Stimulated activated CD4-positive, alpha-beta T cell treated with anti-CD3 and anti-CD28 coated beads, Interleukin-12 subunit alpha, Interleukin-12 subunit beta, amount 100 ng/mL, for 24 hours (primary cell): Measurements from ENCODE around the gene TNNC2.
"Not testable (repeated sequence)": the region's sequence is repeated elsewhere in the genome, so short reads cannot be mapped to it uniquely, and the experiment has no call there.

Source experiments
- DNase-seq, 2 experiments: peaks; one replicate each; pipeline ENCODE4 v3.0.0-alpha.2; 2020; ENCODE audit warnings: low read depth in 2 of 2

TNNC2 gene

GRCh38 chr20:45848969-45849582 lies 22.0 kb upstream of the TNNC2 start:
- DNase-seq, result no peak

GRCh38 chr20:45848421-45848820 lies 21.3 kb upstream of the TNNC2 start:
- DNase-seq, result no peak

- DNase-seq, result no peak
These were observed 18.3 kb upstream of the TNNC2 start for GRCh38 chr20:45845452-45845851.

- no peak for DNase-seq
These were observed 16.4 kb upstream of the TNNC2 start for GRCh38 chr20:45843506-45843905.

GRCh38 chr20:45842169-45842812 lies 15.2 kb upstream of the TNNC2 start:
- DNase-seq, result no peak

GRCh38 chr20:45841407-45842129 lies 14.5 kb upstream of the TNNC2 start:
- DNase-seq, result no peak

GRCh38 chr20:45840700-45841198 lies 13.6 kb upstream of the TNNC2 start:
- DNase-seq, result no peak

- no peak for DNase-seq
These were observed 9.7 kb upstream of the TNNC2 start for GRCh38 chr20:45836841-45837240.

- no peak for DNase-seq
These were observed 8.7 kb upstream of the TNNC2 start for GRCh38 chr20:45835825-45836224.

GRCh38 chr20:45835329-45835765 lies 8.2 kb upstream of the TNNC2 start:
- DNase-seq, result no peak

GRCh38 chr20:45834797-45835161 lies 7.7 kb upstream of the TNNC2 start:
- no peak for DNase-seq

GRCh38 chr20:45833883-45834796 lies 7.0 kb upstream of the TNNC2 start:
- peak in 1 of 2 experiments; percentile 28 for DNase-seq

GRCh38 chr20:45833030-45833882 lies 6.1 kb upstream of the TNNC2 start, which contains the start of gene SNX21:
TSS of gene SNX21 (plus strand) at chr20:45833799. CDS start at chr20:45833920, 121 bp downstream.
- no peak for DNase-seq

- no peak for DNase-seq
These were observed 5.5 kb upstream of the TNNC2 start for GRCh38 chr20:45832619-45833018.

GRCh38 chr20:45829673-45830106 lies 2.6 kb upstream of the TNNC2 start:
- DNase-seq, result not testable (repeated sequence)

- DNase-seq, result no peak
These were observed 1.5 kb upstream of the TNNC2 start for GRCh38 chr20:45828589-45828988.

- no peak for DNase-seq
These were observed 600 bp upstream of the TNNC2 start for GRCh38 chr20:45827712-45828111.

GRCh38 chr20:45826381-45827019 lies 612 bp downstream of the TNNC2 start:
- no peak for DNase-seq

- no peak for DNase-seq
These were observed 2.9 kb downstream of the TNNC2 start for GRCh38 chr20:45823949-45824835.
